B cell (primary cell): ENCODE measurements around the gene PHACTR1. TPM values are rescaled to one million over a fixed set of nuclear protein-coding genes. Genes with fewer than 3 reads are reported as not detected.

ENCODE experiments used
- ATAC-seq: fragments of 200-7000 bp; cut with Tn5 transposase; one replicate; pipeline ENCODE4 v1.10.0; 2021; ENCODE audit warnings: low read depth, mild to moderate bottlenecking, moderate number of reproducible peaks, moderate library complexity
- CTCF ChIA-PET: fragments of 350-600 bp; sonication (Branson Sonifier 250); formaldehyde crosslinking; loops from one replicate; lab custom pipeline; 2021; ENCODE audit warnings: antibody characterized with exemption, inconsistent platforms; lab: Charles Lee
- POLR2A ChIA-PET: fragments of 350-600 bp; sonication (Branson Sonifier 250); formaldehyde crosslinking; loops from one replicate; lab custom pipeline; 2021; ENCODE audit warnings: antibody characterized with exemption; lab: Charles Lee
- DNase-seq: peaks from one replicate; pipeline ENCODE4 v3.0.0; 2013
- H2AFZ ChIP-seq: 2 replicates; pipeline ENCODE4 v1.6.1; 2012; ENCODE audit warnings: mild to moderate bottlenecking, low read depth, low read length; ENCODE audit not compliant: insufficient read depth, poor library complexity, severe bottlenecking
- H3K27ac ChIP-seq, 2 donors: 1 replicate in 1 of 2; 2 replicates in 1 of 2; pipeline ENCODE4 v1.5.1; 2012 to 2013; ENCODE audit warnings: low read length in 2 of 2, mild to moderate bottlenecking in 2 of 2, moderate library complexity in 1 of 2
- H3K27me3 ChIP-seq, 4 experiments: fragments of 200-600 bp in 1 of 4; sonication (generic) in 1 of 4; replicated peaks in 1 of 4; 1 replicate in 2 of 4; 2 replicates in 2 of 4; pipeline versions ENCODE4 v1.6.1 to v1.7.0; 2013 to 2016; ENCODE audit warnings: low read length in 3 of 4, mild to moderate bottlenecking in 2 of 4, mixed read lengths in 1 of 4, moderate library complexity in 1 of 4; ENCODE audit not compliant: insufficient read depth in 4 of 4, control insufficient read depth in 3 of 4; ENCODE audit errors: control extremely low read depth in 1 of 4
- H3K36me3 ChIP-seq, 2 experiments: replicated peaks in 1 of 2; 1 replicate in 1 of 2; 2 replicates in 1 of 2; pipeline versions ENCODE4 v1.6.1 to v1.7.1; 2013; ENCODE audit warnings: low read length in 1 of 2; ENCODE audit not compliant: insufficient read depth in 2 of 2, control insufficient read depth in 1 of 2; ENCODE audit errors: control extremely low read depth in 1 of 2, extremely low read depth in 1 of 2
- H3K4me1 ChIP-seq, 2 donors: fragments of 200-600 bp in 1 of 2; sonication (generic) in 1 of 2; 1 replicate in 1 of 2; 2 replicates in 1 of 2; pipeline versions ENCODE4 v1.5.1 to v1.6.1; 2013 to 2017; ENCODE audit warnings: low read length in 2 of 2; ENCODE audit not compliant: control insufficient read depth in 2 of 2, insufficient read depth in 2 of 2
- H3K4me2 ChIP-seq: replicated peaks from 2 replicates; pipeline ENCODE3; 2012; ENCODE audit warnings: mild to moderate bottlenecking, low read depth, low read length; ENCODE audit not compliant: poor library complexity, severe bottlenecking
- H3K4me3 ChIP-seq, 5 experiments: fragments of 200-600 bp in 1 of 5; sonication (generic) in 1 of 5; 1 replicate in 3 of 5; 2 replicates in 2 of 5; pipeline versions ENCODE4 v1.5.1 to v1.7.0; 2011 to 2016; ENCODE audit warnings: low read length in 4 of 5, mild to moderate bottlenecking in 4 of 5, low read depth in 2 of 5, control low read depth in 1 of 5, moderate library complexity in 1 of 5; ENCODE audit not compliant: insufficient read depth in 1 of 5; ENCODE audit errors: control extremely low read depth in 1 of 5, extremely low read depth in 1 of 5
- H3K79me2 ChIP-seq: fragments of 200-600 bp; sonication (generic); one replicate; pipeline ENCODE4 v1.6.0; 2016; ENCODE audit warnings: low read length; ENCODE audit not compliant: control insufficient read depth, insufficient read depth
- H3K9ac ChIP-seq: fragments of 200-600 bp; sonication (generic); 2 replicates; pipeline ENCODE4 v1.6.1; 2017; ENCODE audit warnings: mild to moderate bottlenecking, low read length, moderate library complexity
- H3K9me3 ChIP-seq, 3 donors: one replicate each; pipeline versions ENCODE4 v1.6.1 to v1.7.1; 2013; ENCODE audit warnings: low read length in 2 of 3; ENCODE audit not compliant: control insufficient read depth in 2 of 3, insufficient read depth in 1 of 3; ENCODE audit errors: control extremely low read depth in 1 of 3
- H4K20me1 ChIP-seq: 2 replicates; pipeline ENCODE4 v1.6.0; 2012; ENCODE audit warnings: mild to moderate bottlenecking, low read length; ENCODE audit not compliant: insufficient read depth, control insufficient read depth, poor library complexity, severe bottlenecking
- H3K27ac Mint-ChIP-seq: one replicate; pipeline ENCODE4 v1.8.0; 2021; ENCODE audit warnings: mixed read lengths
- H3K27me3 Mint-ChIP-seq: one replicate; pipeline ENCODE4 v1.8.0; 2021; ENCODE audit warnings: mixed read lengths
- H3K4me1 Mint-ChIP-seq: one replicate; pipeline ENCODE4 v1.8.0; 2021; ENCODE audit warnings: mixed read lengths
- H3K4me3 Mint-ChIP-seq: one replicate; pipeline ENCODE4 v1.8.0; 2021; ENCODE audit warnings: mixed read lengths
- H3K9me3 Mint-ChIP-seq: one replicate; pipeline ENCODE4 v1.8.0; 2022; ENCODE audit warnings: mixed read lengths; ENCODE audit not compliant: insufficient read depth
- CTCF ChIP-seq: fragments of 200-600 bp; IDR thresholded peaks from one replicate; pipeline ENCODE4 v1.8.0; 2022; ENCODE audit warnings: antibody characterized with exemption, mild to moderate bottlenecking
- EZH2 ChIP-seq: IDR thresholded peaks from 2 replicates; pipeline ENCODE4 v1.6.1; 2012; ENCODE audit warnings: borderline replicate concordance, low read depth, mild to moderate bottlenecking, moderate library complexity, low read length; ENCODE audit not compliant: insufficient read depth, poor library complexity, severe bottlenecking
- WGBS: methylation state at CpG from one replicate; pipeline ENCODE4 v1.1.5; 2013; ENCODE audit warnings: missing lambda C conversion rate; ENCODE audit not compliant: insufficient coverage; 5-methylcytosine and 5-hydroxymethylcytosine counted together
- intact Hi-C: fragments of 100-400 bp; cut with micrococcal nuclease; formaldehyde crosslinking; loops from one replicate; pipeline ENCODE4 v1.10.0; 2022
- polyA plus RNA-seq: library from polyadenylated mRNA; depleted of rRNA; stranded (reverse); fragments of >200 nt; gene quantifications from 2 replicates; pipeline ENCODE4 v1.2.3, GENCODE V29; 2012
- total RNA-seq, 2 donors: library from RNA; stranded (reverse); fragments of 120-200 nt in 1 of 2; gene quantifications; 1 replicate in 1 of 2; 2 replicates in 1 of 2; pipeline versions ENCODE4 v1.2.3 to v1.2.4, GENCODE V29; 2013 to 2022

Gene PHACTR1
- total and polyA plus RNA-seq, 2 donors (not counting 1 experiment from before 2014, with no cell fraction given), result 30.2 to 129 TPM

- intact Hi-C loops, result no loop called here
- POLR2A ChIA-PET, result interaction anchor here (1.4 kb wide), 1 partner anchor 13 kb away, joined by 5 read pairs; the partner anchor contains the start of gene TBC1D7
- CTCF ChIA-PET, result interaction anchor here (0.6 to 1.4 kb wide), 4 partner anchors 12 to 404 kb away, joined by 3 to 5 read pairs (median 3); no protein-coding TSS in a partner anchor
Observed at GRCh38 chr6:13314806-13315205, 598.2 kb downstream of the PHACTR1 start.

GRCh38 chr6:13315896-13316295 lies 599.3 kb downstream of the PHACTR1 start:
- Histone ChIP-seq H3K27me3 (no peaks in the 10 kb centered on the region), H4K20me1 (no peaks in the 10 kb centered on the region), H2AFZ (no peak overlapping the region), H3K4me3 (no peak overlapping the region), H3K36me3 (peaks cover 12 to 71% of the 10 kb centered on the region in 2 experiments), H3K27ac (no peak overlapping the region), H3K9ac (no peak overlapping the region), H3K79me2 (peaks cover 20% of the 10 kb centered on the region), H3K4me1 (no peaks in the 10 kb centered on the region), H3K4me2 (no peak overlapping the region), H3K9me3 (no peaks in the 10 kb centered on the region)
- DNase-seq (no peak), ATAC-seq (no peak)
- WGBS, result 92% methylated on average over 4 of the region's 5 CpGs
- H3K4me1 Mint-ChIP-seq, result peaks cover 4% of the 10 kb centered on the region
- H3K4me3 Mint-ChIP-seq, result no peak overlapping the region
- POLR2A ChIA-PET, result no interaction called here
- intact Hi-C loops, result no loop called here
- no peak for TF ChIP-seq EZH2
- TF ChIP-seq CTCF, result no peak
- no peaks in the 10 kb centered on the region for H3K9me3 Mint-ChIP-seq
- no peak overlapping the region for H3K27ac Mint-ChIP-seq
- CTCF ChIA-PET, result interaction anchor here (1.4 kb wide), 1 partner anchor 121 kb away, joined by 6 read pairs; no protein-coding TSS in a partner anchor
- H3K27me3 Mint-ChIP-seq, result no peaks in the 10 kb centered on the region

More at GRCh38 chr6:13314806-13315205, 598.2 kb downstream of the PHACTR1 start:
- Mint-ChIP-seq H3K9me3 (no peaks in the 10 kb centered on the region), H3K4me1 (peaks cover 4% of the 10 kb centered on the region), H3K27me3 (no peaks in the 10 kb centered on the region), H3K4me3 (no peak overlapping the region), H3K27ac (no peak overlapping the region)
- Histone ChIP-seq H4K20me1 (no peaks in the 10 kb centered on the region), H3K4me3 (no peak overlapping the region), H3K9me3 (no peaks in the 10 kb centered on the region), H3K36me3 (peaks cover 10 to 63% of the 10 kb centered on the region in 2 experiments), H3K79me2 (peaks cover 22% of the 10 kb centered on the region), H3K4me2 (no peak overlapping the region), H3K4me1 (no peaks in the 10 kb centered on the region), H3K27me3 (no peaks in the 10 kb centered on the region), H2AFZ (no peak overlapping the region), H3K27ac (no peak overlapping the region), H3K9ac (no peak overlapping the region)
- TF ChIP-seq CTCF (no peak), EZH2 (no peak)
- no peak for DNase-seq
- ATAC-seq, result no peak
